22Rv1 (cell line): ENCODE results near the gene SEMA4B.
"Not testable (repeated sequence)": the region's sequence is repeated elsewhere in the genome, so short reads cannot be mapped to it uniquely, and the experiment has no call there.

Experiments used
- ZFX ChIP-seq: fragments of 450-650 bp; IDR thresholded peaks from 2 replicates; pipeline ENCODE4 v1.6.1; 2017; ENCODE audit warnings: antibody characterized with exemption, borderline replicate concordance
- TF ChIP-seq, protein P1 (sequence below): fragments of 450-650 bp; IDR thresholded peaks from 2 replicates; pipeline ENCODE4 v1.5.1; 2017; ENCODE audit warnings: mild to moderate bottlenecking

DNA sequence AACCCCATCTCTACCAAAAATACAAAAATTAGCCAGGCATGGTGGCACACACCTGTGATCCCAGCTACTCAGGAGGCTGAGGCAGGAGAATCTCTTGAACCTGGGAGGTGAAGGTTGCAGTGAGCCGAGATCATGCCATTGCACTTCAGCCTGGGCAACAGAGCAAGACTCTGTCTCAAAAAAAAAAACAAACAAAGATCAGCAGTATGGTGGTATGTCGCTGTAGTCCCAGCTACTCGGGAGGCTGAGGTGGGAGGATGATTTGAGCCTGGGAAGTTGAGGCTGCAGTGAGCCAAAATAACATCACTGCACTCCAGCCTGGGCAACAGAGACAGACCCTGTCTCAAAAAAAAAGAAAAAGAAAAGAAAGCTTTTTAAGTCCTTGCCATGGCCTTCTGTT, 36.9 kb upstream of the SEMA4B start:
- TF ChIP-seq, protein P1, sequence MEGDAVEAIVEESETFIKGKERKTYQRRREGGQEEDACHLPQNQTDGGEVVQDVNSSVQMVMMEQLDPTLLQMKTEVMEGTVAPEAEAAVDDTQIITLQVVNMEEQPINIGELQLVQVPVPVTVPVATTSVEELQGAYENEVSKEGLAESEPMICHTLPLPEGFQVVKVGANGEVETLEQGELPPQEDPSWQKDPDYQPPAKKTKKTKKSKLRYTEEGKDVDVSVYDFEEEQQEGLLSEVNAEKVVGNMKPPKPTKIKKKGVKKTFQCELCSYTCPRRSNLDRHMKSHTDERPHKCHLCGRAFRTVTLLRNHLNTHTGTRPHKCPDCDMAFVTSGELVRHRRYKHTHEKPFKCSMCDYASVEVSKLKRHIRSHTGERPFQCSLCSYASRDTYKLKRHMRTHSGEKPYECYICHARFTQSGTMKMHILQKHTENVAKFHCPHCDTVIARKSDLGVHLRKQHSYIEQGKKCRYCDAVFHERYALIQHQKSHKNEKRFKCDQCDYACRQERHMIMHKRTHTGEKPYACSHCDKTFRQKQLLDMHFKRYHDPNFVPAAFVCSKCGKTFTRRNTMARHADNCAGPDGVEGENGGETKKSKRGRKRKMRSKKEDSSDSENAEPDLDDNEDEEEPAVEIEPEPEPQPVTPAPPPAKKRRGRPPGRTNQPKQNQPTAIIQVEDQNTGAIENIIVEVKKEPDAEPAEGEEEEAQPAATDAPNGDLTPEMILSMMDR: not testable (repeated sequence)
- not testable (repeated sequence) for TF ChIP-seq ZFX
